Subcutaneous adipose tissue (tissue), 4 donors: ENCODE results near the gene NCBP2L. TPM values are rescaled to one million over a fixed set of nuclear protein-coding genes. Genes with fewer than 3 reads are reported as not detected.

Experiments
- total RNA-seq, 4 donors: library from RNA; depleted of rRNA; stranded (reverse); fragments of >200 nt; gene quantifications; one replicate each; pipeline ENCODE4 v1.1.0, GENCODE V29; 2016

The NCBP2L gene
- total RNA-seq, 4 donors from 2014 or later, result not detected

Other genes starting within 250 kb of the NCBP2L start
- gene PRPS1, start 149.2 kb upstream of the NCBP2L start, total RNA-seq, result 10 to 100 TPM; 15.6 to 35.2 (median 25.9) TPM
- 100 to 1,000 TPM; 473 to 982 (median 684) TPM for gene TSC22D3, start 1.9 kb upstream of the NCBP2L start, total RNA-seq
- 10 to 100 TPM; 21.6 to 37.7 (median 29.5) TPM for gene MID2, start 48.1 kb downstream of the NCBP2L start, total RNA-seq
- gene TEX13B, start 204.6 kb downstream of the NCBP2L start, total RNA-seq, result not detected